ENCODE results near the gene ATP2A1.

The ATP2A1 gene

DNA sequence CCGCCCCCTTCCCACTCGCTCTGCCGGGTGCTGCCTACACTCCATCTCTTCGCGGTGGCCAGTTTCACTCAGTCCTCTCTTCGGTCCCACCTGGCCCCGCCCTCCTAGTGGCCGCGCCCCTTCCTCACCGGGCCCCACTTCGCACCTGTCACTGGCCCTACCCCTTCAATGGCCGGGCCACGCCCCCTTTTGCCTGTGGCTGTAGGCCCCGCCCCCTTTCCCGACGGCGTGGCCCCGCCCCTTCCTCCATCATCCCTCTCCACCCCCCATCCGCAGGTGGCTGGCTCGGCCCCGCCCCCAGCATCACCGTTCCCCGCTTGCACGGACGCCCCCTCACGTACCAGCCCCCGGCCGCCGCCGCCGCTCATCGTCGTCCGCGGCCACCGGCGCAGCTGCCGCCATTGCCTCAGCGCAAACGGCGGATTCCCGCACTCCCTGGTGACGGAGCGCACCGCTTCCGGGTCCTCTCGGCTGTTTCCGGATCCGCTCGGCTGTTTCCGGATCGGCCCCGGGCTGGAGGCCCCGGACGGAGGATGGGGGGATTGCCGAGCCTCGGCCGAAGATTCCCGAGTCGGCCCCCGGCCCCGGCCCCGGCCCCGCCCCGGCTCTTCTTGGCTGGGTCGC is 46.6 kb downstream of the ATP2A1 start, which contains the start of gene RABEP2 (continued):
- TF ChIP-seq, protein P1, sequence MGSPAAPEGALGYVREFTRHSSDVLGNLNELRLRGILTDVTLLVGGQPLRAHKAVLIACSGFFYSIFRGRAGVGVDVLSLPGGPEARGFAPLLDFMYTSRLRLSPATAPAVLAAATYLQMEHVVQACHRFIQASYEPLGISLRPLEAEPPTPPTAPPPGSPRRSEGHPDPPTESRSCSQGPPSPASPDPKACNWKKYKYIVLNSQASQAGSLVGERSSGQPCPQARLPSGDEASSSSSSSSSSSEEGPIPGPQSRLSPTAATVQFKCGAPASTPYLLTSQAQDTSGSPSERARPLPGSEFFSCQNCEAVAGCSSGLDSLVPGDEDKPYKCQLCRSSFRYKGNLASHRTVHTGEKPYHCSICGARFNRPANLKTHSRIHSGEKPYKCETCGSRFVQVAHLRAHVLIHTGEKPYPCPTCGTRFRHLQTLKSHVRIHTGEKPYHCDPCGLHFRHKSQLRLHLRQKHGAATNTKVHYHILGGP (tag by site-specific recombination; IDR thresholded peaks at IDR 0.05): no peak
- TF ChIP-seq SCRT1 (tag by site-specific recombination; IDR thresholded peaks at IDR 0.05; ENCODE audit: borderline replicate concordance): peak; percentile 91
- no peak for TF ChIP-seq BCL11B (tag by site-specific recombination; IDR thresholded peaks at IDR 0.05; ENCODE audit: low read depth)
- TF ChIP-seq ZNF624 (tag by site-specific recombination; IDR thresholded peaks at IDR 0.05): no peak
- no peak for TF ChIP-seq ZSCAN23 (tag by site-specific recombination; IDR thresholded peaks at IDR 0.05)
- TF ChIP-seq ZNF561 (tag by site-specific recombination; IDR thresholded peaks at IDR 0.05; ENCODE audit: borderline replicate concordance): no peak
- TF ChIP-seq ZNF433 (tag by site-specific recombination; IDR thresholded peaks at IDR 0.05; ENCODE audit: low read depth): no peak
- no peak for TF ChIP-seq ZSCAN16 (tag by site-specific recombination; IDR thresholded peaks at IDR 0.05)
- no peak for TF ChIP-seq ZNF501 (tag by site-specific recombination; IDR thresholded peaks at IDR 0.05)
- TF ChIP-seq, protein P2, sequence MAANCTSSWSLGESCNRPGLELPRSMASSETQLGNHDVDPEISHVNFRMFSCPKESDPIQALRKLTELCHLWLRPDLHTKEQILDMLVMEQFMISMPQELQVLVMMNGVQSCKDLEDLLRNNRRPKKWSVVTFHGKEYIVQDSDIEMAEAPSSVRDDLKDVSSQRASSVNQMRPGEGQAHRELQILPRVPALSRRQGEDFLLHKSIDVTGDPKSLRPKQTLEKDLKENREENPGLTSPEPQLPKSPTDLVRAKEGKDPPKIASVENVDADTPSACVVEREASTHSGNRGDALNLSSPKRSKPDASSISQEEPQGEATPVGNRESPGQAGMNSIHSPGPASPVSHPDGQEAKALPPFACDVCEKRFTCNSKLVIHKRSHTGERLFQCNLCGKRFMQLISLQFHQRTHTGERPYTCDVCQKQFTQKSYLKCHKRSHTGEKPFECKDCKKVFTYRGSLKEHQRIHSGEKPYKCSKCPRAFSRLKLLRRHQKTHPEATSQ (tag by site-specific recombination; IDR thresholded peaks at IDR 0.05): no peak
- no peak for TF ChIP-seq ZNF548 (tag by site-specific recombination; IDR thresholded peaks at IDR 0.05)
- peak; percentile 60 for TF ChIP-seq EGR2 (tag by site-specific recombination; IDR thresholded peaks at IDR 0.05; ENCODE audit: low read depth)
- TF ChIP-seq ZNF610 (tag by site-specific recombination; IDR thresholded peaks at IDR 0.05; ENCODE audit: borderline replicate concordance): no peak
- TF ChIP-seq ZNF302 (tag by site-specific recombination; IDR thresholded peaks at IDR 0.05; ENCODE audit: low read depth): no peak
- TF ChIP-seq, protein P3, sequence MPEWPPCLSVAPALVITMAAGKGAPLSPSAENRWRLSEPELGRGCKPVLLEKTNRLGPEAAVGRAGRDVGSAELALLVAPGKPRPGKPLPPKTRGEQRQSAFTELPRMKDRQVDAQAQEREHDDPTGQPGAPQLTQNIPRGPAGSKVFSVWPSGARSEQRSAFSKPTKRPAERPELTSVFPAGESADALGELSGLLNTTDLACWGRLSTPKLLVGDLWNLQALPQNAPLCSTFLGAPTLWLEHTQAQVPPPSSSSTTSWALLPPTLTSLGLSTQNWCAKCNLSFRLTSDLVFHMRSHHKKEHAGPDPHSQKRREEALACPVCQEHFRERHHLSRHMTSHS (tag by site-specific recombination; IDR thresholded peaks at IDR 0.05): no peak
- no peak for TF ChIP-seq SP7 (tag by site-specific recombination; IDR thresholded peaks at IDR 0.05)
- TF ChIP-seq ZXDB (tag by site-specific recombination; IDR thresholded peaks at IDR 0.05): no peak
- TF ChIP-seq ZNF266 (tag by site-specific recombination; IDR thresholded peaks at IDR 0.05; ENCODE audit: low read depth): no peak
- TF ChIP-seq ZNF324 (tag by site-specific recombination; IDR thresholded peaks at IDR 0.05): no peak
- no peak for TF ChIP-seq ZNF354C (tag by site-specific recombination; IDR thresholded peaks at IDR 0.05; ENCODE audit: borderline replicate concordance, low read depth)
- TF ChIP-seq, protein P4, sequence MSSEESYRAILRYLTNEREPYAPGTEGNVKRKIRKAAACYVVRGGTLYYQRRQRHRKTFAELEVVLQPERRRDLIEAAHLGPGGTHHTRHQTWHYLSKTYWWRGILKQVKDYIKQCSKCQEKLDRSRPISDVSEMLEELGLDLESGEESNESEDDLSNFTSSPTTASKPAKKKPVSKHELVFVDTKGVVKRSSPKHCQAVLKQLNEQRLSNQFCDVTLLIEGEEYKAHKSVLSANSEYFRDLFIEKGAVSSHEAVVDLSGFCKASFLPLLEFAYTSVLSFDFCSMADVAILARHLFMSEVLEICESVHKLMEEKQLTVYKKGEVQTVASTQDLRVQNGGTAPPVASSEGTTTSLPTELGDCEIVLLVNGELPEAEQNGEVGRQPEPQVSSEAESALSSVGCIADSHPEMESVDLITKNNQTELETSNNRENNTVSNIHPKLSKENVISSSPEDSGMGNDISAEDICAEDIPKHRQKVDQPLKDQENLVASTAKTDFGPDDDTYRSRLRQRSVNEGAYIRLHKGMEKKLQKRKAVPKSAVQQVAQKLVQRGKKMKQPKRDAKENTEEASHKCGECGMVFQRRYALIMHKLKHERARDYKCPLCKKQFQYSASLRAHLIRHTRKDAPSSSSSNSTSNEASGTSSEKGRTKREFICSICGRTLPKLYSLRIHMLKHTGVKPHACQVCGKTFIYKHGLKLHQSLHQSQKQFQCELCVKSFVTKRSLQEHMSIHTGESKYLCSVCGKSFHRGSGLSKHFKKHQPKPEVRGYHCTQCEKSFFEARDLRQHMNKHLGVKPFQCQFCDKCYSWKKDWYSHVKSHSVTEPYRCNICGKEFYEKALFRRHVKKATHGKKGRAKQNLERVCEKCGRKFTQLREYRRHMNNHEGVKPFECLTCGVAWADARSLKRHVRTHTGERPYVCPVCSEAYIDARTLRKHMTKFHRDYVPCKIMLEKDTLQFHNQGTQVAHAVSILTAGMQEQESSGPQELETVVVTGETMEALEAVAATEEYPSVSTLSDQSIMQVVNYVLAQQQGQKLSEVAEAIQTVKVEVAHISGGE (tag by site-specific recombination; conservative IDR thresholded peaks at IDR 0.05; ENCODE audit: low read depth): no peak
- no peak for TF ChIP-seq ZNF223 (tag by site-specific recombination; IDR thresholded peaks at IDR 0.05)
- TF ChIP-seq, protein P5, sequence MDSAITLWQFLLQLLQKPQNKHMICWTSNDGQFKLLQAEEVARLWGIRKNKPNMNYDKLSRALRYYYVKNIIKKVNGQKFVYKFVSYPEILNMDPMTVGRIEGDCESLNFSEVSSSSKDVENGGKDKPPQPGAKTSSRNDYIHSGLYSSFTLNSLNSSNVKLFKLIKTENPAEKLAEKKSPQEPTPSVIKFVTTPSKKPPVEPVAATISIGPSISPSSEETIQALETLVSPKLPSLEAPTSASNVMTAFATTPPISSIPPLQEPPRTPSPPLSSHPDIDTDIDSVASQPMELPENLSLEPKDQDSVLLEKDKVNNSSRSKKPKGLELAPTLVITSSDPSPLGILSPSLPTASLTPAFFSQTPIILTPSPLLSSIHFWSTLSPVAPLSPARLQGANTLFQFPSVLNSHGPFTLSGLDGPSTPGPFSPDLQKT (IDR thresholded peaks at IDR 0.05; ENCODE audit: borderline replicate concordance, low read depth, low read length): no peak
